ENCODE data around the gene UST. TPM values are rescaled to one million over a fixed set of nuclear protein-coding genes. Genes with fewer than 3 reads are reported as not detected.

The UST gene
- total and polyA plus RNA-seq, 2 of the 8 experiments (the other 6 are each of a cell fraction or from before 2014, with no cell fraction given), result 13.5 to 34.5 TPM

DNA sequence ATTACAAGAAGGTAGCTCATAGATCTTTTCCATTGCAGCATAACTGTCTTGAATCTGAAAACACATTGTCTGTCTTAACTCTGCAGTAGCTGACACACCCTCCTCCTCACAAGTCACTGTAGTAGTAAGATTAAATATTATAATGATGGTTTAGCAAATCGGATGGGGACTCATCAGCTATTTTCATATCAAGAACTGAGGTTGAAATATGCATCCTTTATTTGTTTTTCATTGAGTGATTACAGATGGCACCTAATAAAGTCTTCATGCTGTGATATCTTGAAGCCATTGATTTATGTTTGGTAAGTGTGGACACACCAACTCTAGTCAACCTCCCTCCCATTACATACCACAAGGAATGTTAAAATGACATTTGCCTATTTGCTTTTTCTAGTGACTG lies 303.3 kb downstream of the UST start:
- H4K5ac ChIP-seq (ENCODE audit: insufficient read length, low read depth, low read length), result no peak overlapping the region
- no peak overlapping the region for H3K4me2 ChIP-seq (ENCODE audit: insufficient read depth in 1 of 2, low read depth in 2 of 2, low read length in 2 of 2)
- no peak overlapping the region for H2AFZ ChIP-seq (ENCODE audit: low read length)
- H2BK20ac ChIP-seq (ENCODE audit: low read length), result no peak overlapping the region
- H4K8ac ChIP-seq (ENCODE audit: extremely low read depth, insufficient read depth, low read length), result no peak overlapping the region
- H3K4me1 ChIP-seq (replicated peaks in 1 of 4; ENCODE audit: control insufficient read depth in 3 of 4, insufficient read depth in 4 of 4, low read length in 3 of 4), result peaks cover 0 to 12% (median 7%) of the 10 kb centered on the region in 4 experiments; a peak in 6 of 7 replicates
- no peak overlapping the region for H3K14ac ChIP-seq (ENCODE audit: insufficient read length)
- 68% methylated on average over 1 of the region's 1 CpG; no CpG with 5 or more reads in 1 of the 2 experiments for WGBS, 2 experiments (ENCODE audit: extremely low coverage in 1 of 2, insufficient coverage in 1 of 2, insufficient read length in 1 of 2, insufficient replicate concordance in 2 of 2, low coverage in 1 of 2, low lambda C conversion rate in 2 of 2, missing lambda C conversion rate in 1 of 2)
- H2BK15ac ChIP-seq (ENCODE audit: low read length), result no peak overlapping the region
- TF ChIP-seq EZH2 (IDR thresholded peaks at IDR 0.05; ENCODE audit: low read depth, low read length, severe bottlenecking) (no peak), KDM1A (IDR thresholded peaks at IDR 0.05; ENCODE audit: borderline replicate concordance, low read length) (no peak), CREB1 (IDR thresholded peaks at IDR 0.05) (no peak), EGR1 (IDR thresholded peaks at IDR 0.05; ENCODE audit: borderline replicate concordance, low read depth, low read length) (no peak), PHF8 (conservative IDR thresholded peaks at IDR 0.05; ENCODE audit: low read depth, low read length) (no peak), SP1 (IDR thresholded peaks at IDR 0.05; ENCODE audit: low read depth, low read length) (no peak), GTF2F1 (IDR thresholded peaks at IDR 0.05; ENCODE audit: borderline replicate concordance, low read depth, low read length) (no peak), KDM4A (IDR thresholded peaks at IDR 0.05; ENCODE audit: low read depth, low read length, severe bottlenecking) (no peak), RBBP5 (IDR thresholded peaks at IDR 0.05; ENCODE audit: borderline replicate concordance, low read depth, low read length) (no peak), POLR2AphosphoS5 (IDR thresholded peaks at IDR 0.05; ENCODE audit: low read depth, low read length) (no peak), CEBPB (IDR thresholded peaks at IDR 0.05; ENCODE audit: low read depth, low read length) (no peak), CTBP2 (IDR thresholded peaks at IDR 0.05; ENCODE audit: borderline replicate concordance, insufficient read depth, insufficient read length, low read length) (no peak)
- TF ChIP-seq, protein P1, sequence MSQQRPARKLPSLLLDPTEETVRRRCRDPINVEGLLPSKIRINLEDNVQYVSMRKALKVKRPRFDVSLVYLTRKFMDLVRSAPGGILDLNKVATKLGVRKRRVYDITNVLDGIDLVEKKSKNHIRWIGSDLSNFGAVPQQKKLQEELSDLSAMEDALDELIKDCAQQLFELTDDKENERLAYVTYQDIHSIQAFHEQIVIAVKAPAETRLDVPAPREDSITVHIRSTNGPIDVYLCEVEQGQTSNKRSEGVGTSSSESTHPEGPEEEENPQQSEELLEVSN (IDR thresholded peaks at IDR 0.05), result no peak
- H3K56ac ChIP-seq (replicated peaks; ENCODE audit: insufficient read length, low read depth, low read length), result no peak overlapping the region
- no peak for DNase-seq (ENCODE audit: low read depth in 1 of 2, low spot score in 2 of 2)
- H2BK5ac ChIP-seq (ENCODE audit: low read depth, low read length), result no peak overlapping the region
- H3K23ac ChIP-seq (ENCODE audit: insufficient read length), result no peak overlapping the region
- H3K23me2 ChIP-seq (ENCODE audit: low read depth, low read length), result no peaks in the 10 kb centered on the region
- no peak overlapping the region for H3K4me3 ChIP-seq (ENCODE audit: extremely low read depth in 1 of 4, insufficient read depth in 2 of 4, low read depth in 3 of 4, low read length in 4 of 4)
- no peaks in the 10 kb centered on the region for H3K79me1 ChIP-seq (ENCODE audit: low read depth, low read length)
- no peak overlapping the region for H3K27ac ChIP-seq (ENCODE audit: low read depth, low read length)
- CTCF ChIA-PET (ENCODE audit: partially characterized antibody), result interaction anchor here (0.7 to 1.5 kb wide), 4 partner anchors 13 to 542 kb away, joined by 3 to 4 read pairs (median 3); no protein-coding TSS in a partner anchor
- H2BK120ac ChIP-seq (replicated peaks; ENCODE audit: low read depth, low read length), result no peak overlapping the region
- no peak for FAIRE-seq
- H3K18ac ChIP-seq (ENCODE audit: extremely low read depth, low read length), result no peak overlapping the region
- H4K91ac ChIP-seq (replicated peaks; ENCODE audit: insufficient read length, low read length), result no peak overlapping the region
- POLR2A ChIA-PET (ENCODE audit: partially characterized antibody), result interaction anchor here (0.7 to 0.9 kb wide), 2 partner anchors 11 to 668 kb away, joined by 3 to 5 read pairs; no protein-coding TSS in a partner anchor
- no peak overlapping the region for H2BK12ac ChIP-seq (ENCODE audit: low read depth, low read length)
- H3K9me3 ChIP-seq (ENCODE audit: insufficient read depth in 2 of 2, low read depth in 1 of 2, low read length in 1 of 2), result no peaks in the 10 kb centered on the region
- no peaks in the 10 kb centered on the region for H3K79me2 ChIP-seq (ENCODE audit: control insufficient read depth in 1 of 2, insufficient read depth in 2 of 2, low read length in 2 of 2)
- no peak overlapping the region for H3K4ac ChIP-seq (replicated peaks; ENCODE audit: insufficient read length, low read depth, low read length)
- H3K9ac ChIP-seq (replicated peaks in 1 of 4; ENCODE audit: extremely low read depth in 1 of 4, low read depth in 3 of 4, low read length in 3 of 4), result no peak overlapping the region
- H2AK5ac ChIP-seq (ENCODE audit: low read depth, low read length), result no peak overlapping the region
- peaks cover 0 to 3% (median 0%) of the 10 kb centered on the region in 4 experiments; a peak in 1 of 8 replicates for H3K36me3 ChIP-seq (ENCODE audit: control insufficient read depth in 2 of 4, insufficient read depth in 4 of 4, low read length in 3 of 4)
- no peaks in the 10 kb centered on the region for H4K20me1 ChIP-seq (replicated peaks in 1 of 2; ENCODE audit: control insufficient read depth in 1 of 2, insufficient read depth in 2 of 2, low read length in 2 of 2)
- H3K27me3 ChIP-seq (replicated peaks in 1 of 4; ENCODE audit: control insufficient read depth in 3 of 4, extremely low read depth in 1 of 4, insufficient read depth in 3 of 4, low read length in 3 of 4), result no peaks in the 10 kb centered on the region

All from H1 (cell line).